HG02943 (cell line): ENCODE results near the gene CEP164.

Source experiments
- ATAC-seq: cut with Tn5 transposase; IDR thresholded peaks from one replicate; pipeline ENCODE4 v1.9.1; 2021; ENCODE audit warnings: mild to moderate bottlenecking, low read depth, moderate library complexity; ENCODE audit not compliant: unreplicated experiment

Gene CEP164

GRCh38 chr11:117356126-117356890 is 28.7 kb downstream of the CEP164 start:
- no peak for ATAC-seq

- ATAC-seq, result no peak
These were observed 33.8 kb downstream of the CEP164 start for GRCh38 chr11:117361432-117361831.

GRCh38 chr11:117366248-117366647 is 38.6 kb downstream of the CEP164 start:
- no peak for ATAC-seq

- ATAC-seq, result no peak
These were observed 39.2 kb downstream of the CEP164 start for GRCh38 chr11:117366875-117367274.

GRCh38 chr11:117369534-117369933 is 41.9 kb downstream of the CEP164 start:
- no peak for ATAC-seq

- ATAC-seq, result no peak
These were observed 43.8 kb downstream of the CEP164 start for GRCh38 chr11:117371453-117371852.

GRCh38 chr11:117374316-117375055 is 46.8 kb downstream of the CEP164 start:
- ATAC-seq, result no peak

GRCh38 chr11:117375960-117376359 is 48.3 kb downstream of the CEP164 start:
- no peak for ATAC-seq

GRCh38 chr11:117376517-117376916 is 48.9 kb downstream of the CEP164 start:
- ATAC-seq, result no peak

GRCh38 chr11:117378976-117379865 is 51.6 kb downstream of the CEP164 start:
- no peak for ATAC-seq

GRCh38 chr11:117380676-117381075 is 53.0 kb downstream of the CEP164 start:
- no peak for ATAC-seq

GRCh38 chr11:117381481-117382387 is 54.1 kb downstream of the CEP164 start:
- no peak for ATAC-seq

GRCh38 chr11:117382746-117383145 is 55.1 kb downstream of the CEP164 start:
- ATAC-seq, result no peak

- no peak for ATAC-seq
These were observed 56.4 kb downstream of the CEP164 start for GRCh38 chr11:117384045-117384444.

GRCh38 chr11:117385471-117385870 is 57.8 kb downstream of the CEP164 start:
- ATAC-seq, result no peak

GRCh38 chr11:117385906-117386305 is 58.3 kb downstream of the CEP164 start:
- no peak for ATAC-seq

- ATAC-seq, result no peak
These were observed 60.5 kb downstream of the CEP164 start for GRCh38 chr11:117387992-117388755.

GRCh38 chr11:117390743-117391142 is 63.1 kb downstream of the CEP164 start:
- no peak for ATAC-seq

- ATAC-seq, result no peak
These were observed 63.5 kb downstream of the CEP164 start for GRCh38 chr11:117391181-117391580.
